HG02840 (cell line): ENCODE measurements around the gene CHSY3.

Experiments used
- ATAC-seq: cut with Tn5 transposase; IDR thresholded peaks from one replicate; pipeline ENCODE4 v1.9.1; 2021; ENCODE audit warnings: mild to moderate bottlenecking, moderate library complexity, moderate number of reproducible peaks; ENCODE audit not compliant: unreplicated experiment, low FRiP score

Gene CHSY3

GRCh38 chr5:130077007-130077406 lies 172.7 kb downstream of the CHSY3 start:
- no peak for ATAC-seq

DNA sequence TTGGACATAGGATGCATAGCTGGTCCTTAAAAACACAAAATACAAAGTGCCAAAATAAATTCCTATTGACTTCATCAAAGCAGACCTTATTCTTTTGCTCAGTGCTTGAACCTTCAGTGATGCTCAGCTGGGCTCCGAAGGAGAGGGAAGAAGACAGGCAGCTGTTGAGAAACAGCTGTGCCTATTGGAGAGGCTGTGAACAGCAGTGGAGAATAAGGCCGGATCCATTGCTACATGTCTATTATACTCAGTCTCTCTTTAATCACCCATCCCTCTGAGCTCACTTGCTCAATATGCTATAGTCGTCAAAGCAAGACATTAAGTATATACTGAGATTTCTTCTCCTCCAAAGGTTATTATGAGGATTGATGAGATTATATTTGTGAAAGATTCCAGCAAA lies 174.4 kb downstream of the CHSY3 start:
- no peak for ATAC-seq

GRCh38 chr5:130090569-130091270 lies 186.5 kb downstream of the CHSY3 start:
- ATAC-seq, result no peak

- ATAC-seq, result no peak
Measured at GRCh38 chr5:130092991-130093390, 188.7 kb downstream of the CHSY3 start.

DNA sequence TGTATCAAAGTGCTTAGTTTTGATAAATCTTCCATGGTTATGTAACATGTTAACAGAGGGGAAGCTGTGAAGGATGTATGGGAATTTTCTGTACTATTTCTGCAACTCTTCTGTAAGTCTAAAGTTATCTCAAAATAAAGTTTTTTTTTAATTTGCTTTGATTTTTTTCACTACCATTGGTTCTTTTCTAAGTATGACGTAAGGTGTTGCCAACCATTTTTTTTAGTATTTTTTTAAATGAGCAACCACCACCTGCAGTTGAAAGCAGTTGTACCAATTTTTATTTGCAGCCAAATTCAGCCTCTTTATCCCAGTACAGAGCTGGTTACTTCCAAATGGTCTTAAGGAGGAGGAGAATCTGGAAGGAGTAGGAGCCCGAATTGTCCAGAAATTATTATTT lies 192.2 kb downstream of the CHSY3 start:
- ATAC-seq, result no peak

DNA sequence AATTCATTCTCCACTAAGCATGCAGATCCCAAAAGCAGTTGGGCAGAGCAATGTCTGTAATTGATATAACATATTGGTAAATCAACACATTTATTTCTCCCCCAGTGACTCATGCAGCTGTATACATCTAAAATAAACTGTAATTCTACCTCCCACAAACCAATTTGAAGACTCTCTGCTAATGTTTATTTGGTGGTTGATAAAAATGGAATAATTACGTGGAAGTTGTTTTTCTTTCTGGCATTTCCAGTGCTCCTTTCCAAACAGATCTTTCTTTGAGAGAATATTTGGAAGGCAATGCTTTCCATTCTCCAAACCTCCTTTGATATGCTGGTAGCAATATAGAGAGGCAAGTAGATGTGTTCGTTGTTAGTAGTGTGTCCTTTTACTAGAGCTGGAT lies 194.7 kb downstream of the CHSY3 start:
- no peak for ATAC-seq

- no peak for ATAC-seq
Measured at GRCh38 chr5:130102375-130102774, 198.1 kb downstream of the CHSY3 start.

DNA sequence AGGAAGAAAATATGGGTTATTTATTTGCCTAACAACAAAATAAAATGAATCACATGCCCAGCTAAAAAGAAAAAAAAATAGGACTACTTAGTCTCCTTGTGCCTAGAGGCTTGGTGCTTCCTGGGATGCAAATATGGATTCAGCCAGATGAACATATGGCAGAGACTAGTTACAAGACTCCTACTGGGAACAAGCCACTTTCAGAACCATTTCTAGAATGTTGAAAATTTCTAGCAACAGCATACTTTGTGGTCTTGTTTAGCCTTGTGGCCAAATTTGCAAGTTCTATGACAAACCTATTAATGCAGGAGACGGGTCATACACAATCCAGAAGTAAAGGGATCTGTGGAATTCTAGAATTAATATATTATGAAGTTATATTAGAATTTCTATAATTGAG lies 198.7 kb downstream of the CHSY3 start:
- no peak for ATAC-seq

DNA sequence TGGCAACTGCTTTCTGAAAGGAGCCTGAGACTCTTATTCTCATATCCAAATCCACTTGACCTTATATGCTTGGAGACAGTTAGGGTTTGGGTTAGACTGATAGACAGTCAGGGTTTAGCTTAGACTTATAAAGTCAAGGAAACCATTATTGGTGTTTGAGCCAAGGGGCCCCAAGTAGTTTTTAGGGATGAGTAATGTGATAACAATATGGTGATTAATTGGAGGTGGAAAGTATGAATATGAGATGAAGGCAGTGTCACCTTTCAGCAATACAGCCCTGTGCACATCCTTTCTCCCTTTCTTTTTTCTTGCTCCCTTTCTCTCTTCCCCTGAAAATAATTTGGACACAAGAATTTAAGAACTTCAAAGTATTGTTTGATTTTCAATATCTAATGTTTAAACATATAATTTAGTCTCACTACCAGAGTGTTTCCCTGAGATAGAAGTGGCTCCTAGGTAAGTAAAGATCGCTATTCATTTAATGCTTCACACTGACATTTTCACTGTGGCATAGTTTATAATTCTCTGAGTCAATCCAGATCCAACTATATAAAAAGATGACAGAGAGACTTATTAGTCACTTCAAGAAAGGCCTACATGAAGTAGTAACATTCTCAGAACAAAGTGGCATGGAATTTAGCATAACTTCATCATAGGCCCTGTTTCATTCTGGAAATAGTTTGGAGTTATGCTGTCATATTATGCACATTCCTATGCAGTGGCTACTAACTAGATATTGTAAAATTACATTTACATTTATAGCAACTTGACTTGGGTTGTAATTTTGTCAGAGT lies 200.8 kb downstream of the CHSY3 start:
- no peak for ATAC-seq

- ATAC-seq, result no peak
Measured at GRCh38 chr5:130106480-130106879, 202.2 kb downstream of the CHSY3 start.

DNA sequence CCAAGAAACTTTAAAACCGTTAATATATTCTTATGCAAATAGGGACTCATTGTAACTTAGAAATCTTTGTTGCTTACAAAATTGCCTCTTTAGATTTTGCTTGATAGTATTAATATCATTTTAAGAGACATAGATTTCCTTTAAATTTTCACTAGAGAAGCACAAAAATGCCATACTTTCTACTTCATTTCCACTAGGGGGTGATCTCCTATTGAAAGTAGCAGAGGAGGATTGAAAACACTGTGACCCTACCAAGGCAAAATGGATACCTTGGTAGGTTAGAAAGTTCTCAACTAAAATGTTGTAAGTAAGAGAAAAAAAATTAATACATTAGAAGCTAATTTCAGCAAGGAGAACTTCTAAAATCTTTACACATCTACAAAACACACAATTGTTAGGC lies 204.9 kb downstream of the CHSY3 start:
- ATAC-seq, result no peak

DNA sequence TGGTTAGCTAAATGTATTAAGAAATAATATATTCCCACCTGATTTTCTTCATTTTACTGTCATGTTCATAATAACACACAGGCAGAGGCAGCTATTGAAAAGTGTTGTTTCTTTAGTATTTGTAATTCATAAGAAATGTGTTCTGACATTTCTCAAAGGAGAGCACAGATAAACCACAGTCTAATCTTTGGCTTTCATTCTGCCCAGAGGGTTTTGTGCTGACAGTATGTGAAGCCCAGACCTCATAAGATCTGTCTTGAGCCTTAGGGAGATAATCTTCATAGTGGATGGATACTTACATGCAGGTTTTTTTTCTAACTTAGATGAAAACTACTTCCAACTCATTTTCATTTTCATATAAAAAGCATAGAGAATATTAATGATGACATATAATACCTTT lies 206.1 kb downstream of the CHSY3 start:
- no peak for ATAC-seq

DNA sequence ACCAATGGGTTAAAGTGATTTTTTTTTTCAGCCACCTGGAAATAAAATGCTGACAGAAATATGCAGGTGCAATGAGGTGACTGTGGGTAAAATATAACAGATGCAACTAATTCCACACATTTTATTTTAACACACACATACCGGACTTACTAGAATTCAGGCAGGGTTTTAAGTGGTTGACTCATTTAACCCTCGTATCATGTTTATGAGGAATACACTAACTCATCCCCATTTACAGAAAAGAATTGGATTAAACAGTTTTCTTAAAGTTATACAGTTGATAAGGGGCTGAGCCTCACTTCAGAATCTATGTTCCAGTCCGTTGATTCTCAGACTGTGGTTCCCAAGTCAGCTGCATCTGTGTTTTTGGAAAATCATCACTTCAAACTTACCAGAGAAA lies 207.5 kb downstream of the CHSY3 start:
- no peak for ATAC-seq

GRCh38 chr5:130112246-130112645 lies 208.0 kb downstream of the CHSY3 start:
- peak; percentile 77 for ATAC-seq

- no peak for ATAC-seq
Measured at GRCh38 chr5:130115686-130116085, 211.4 kb downstream of the CHSY3 start.

DNA sequence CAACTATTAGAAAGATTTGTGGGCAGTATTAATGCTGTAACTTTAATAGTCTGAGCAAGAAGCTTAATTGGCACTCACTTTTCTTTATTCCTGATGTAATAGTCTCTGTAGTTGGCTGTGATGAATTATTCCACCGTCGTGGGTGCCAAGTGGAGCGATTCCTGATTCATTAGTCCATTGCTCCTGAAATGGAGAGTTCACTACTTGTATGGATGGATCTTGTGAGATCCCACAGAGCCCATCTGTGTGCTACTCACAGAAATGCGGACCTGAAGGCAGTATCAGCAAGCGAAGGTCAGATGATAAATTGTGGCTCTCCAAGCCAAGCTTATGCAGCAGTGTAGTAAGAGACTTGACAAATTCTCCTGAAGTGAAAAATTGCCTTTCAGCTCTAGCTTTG lies 212.2 kb downstream of the CHSY3 start:
- ATAC-seq, result no peak

DNA sequence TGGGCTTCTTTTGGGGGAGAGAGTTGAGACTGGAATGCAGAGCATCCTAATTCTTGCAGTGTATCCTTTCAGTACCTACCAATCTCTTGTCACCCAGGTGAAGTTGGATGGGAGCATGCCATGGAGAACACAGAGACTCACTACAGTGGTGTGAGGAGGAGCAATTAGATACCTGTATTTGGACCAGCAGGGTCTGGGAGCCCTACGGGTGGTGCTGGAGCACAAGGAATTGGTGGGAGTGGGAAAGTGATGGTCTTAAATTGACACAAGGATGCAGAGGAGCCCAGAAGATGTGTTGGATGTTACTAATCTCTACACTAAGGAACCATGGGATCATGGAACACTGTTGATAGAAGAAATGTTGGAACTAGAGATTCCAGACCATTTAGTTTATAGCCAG lies 212.7 kb downstream of the CHSY3 start:
- ATAC-seq, result no peak

- no peak for ATAC-seq
Measured at GRCh38 chr5:130126746-130127145, 222.5 kb downstream of the CHSY3 start.

- ATAC-seq, result no peak
Measured at GRCh38 chr5:130135506-130135905, 231.2 kb downstream of the CHSY3 start.

- ATAC-seq, result no peak
Measured at GRCh38 chr5:130136300-130136699, 232.0 kb downstream of the CHSY3 start.

GRCh38 chr5:130137681-130138080 lies 233.4 kb downstream of the CHSY3 start:
- no peak for ATAC-seq

DNA sequence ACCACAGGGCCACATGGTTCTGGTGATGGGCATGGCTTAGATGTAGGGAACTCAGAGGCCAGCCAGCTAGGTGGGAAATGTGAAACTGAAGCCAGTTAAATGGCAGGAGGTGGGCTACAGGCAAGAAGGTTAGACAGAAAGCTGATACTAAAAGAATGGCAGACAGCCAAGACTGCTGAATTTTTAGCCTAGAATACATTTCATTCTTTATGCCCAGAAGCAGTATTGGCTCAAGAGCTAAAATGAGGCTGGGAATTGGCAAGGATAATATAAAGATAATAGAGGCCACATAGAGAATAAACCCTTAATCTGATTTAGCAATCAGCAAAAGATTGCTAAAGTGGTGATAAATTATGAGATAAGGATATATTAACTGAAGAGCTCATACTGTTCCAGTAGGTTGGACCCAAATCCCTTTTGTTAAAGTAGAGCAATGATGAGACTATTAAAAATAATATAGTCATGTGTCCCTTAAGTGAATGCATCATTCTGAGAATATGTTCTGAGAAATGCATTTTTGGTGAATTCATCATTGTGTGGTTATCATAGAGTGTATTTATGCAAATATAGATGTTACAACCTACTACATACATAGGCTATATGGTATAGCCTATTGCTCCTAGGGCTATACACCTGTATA lies 234.3 kb downstream of the CHSY3 start:
- no peak for ATAC-seq
